Testis (tissue), 2 donors: ENCODE data around the gene CELSR1.

Experiments
- CTCF ChIP-seq, 3 experiments: fragments of 450-650 bp in 2 of 3; fragments of 200-600 bp in 1 of 3; sonication (generic) in 1 of 3; IDR thresholded peaks; one replicate each; pipeline ENCODE4 v1.5.1; 2016 to 2019; ENCODE audit warnings: antibody characterized with exemption in 3 of 3, mild to moderate bottlenecking in 2 of 3, moderate library complexity in 1 of 3
- POLR2A ChIP-seq: fragments of 450-650 bp; IDR thresholded peaks from one replicate; pipeline ENCODE4 v1.6.1; 2017; ENCODE audit warnings: antibody characterized with exemption, mild to moderate bottlenecking, moderate library complexity

DNA sequence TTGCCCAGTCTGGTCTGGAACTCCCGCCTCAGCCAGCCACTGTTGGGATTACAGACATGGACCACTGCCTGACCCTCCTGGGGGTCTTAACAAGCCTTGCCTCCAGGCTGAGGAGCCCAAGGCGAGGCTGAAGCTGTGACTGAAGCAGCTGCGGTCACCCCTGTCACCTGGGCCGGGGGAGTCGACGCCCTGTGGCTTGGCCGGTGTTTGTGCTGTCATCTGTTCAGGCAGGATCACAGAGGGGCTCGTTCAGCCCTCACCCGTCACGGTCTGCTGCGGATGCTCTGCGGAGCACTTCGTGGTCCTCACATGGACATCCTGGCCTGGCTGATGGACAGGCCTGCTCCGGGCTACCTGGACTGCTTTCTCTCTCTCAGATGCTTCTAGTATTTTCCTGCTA is 178.1 kb downstream of the CELSR1 start:
- no peak for TF ChIP-seq CTCF (IDR thresholded peaks at IDR 0.05)
- no peak for TF ChIP-seq POLR2A
